ENCODE measurements around the gene SHH.

Gene SHH

GRCh38 chr7:155835446-155836215 lies 23.4 kb upstream of the SHH start:
- no peak overlapping the region for H3K27ac ChIP-seq
- TF ChIP-seq CTCF (conservative IDR thresholded peaks at IDR 0.05), result no peak

- no peak overlapping the region for H3K27ac ChIP-seq
- TF ChIP-seq CTCF (conservative IDR thresholded peaks at IDR 0.05) (no peak), ZFX (IDR thresholded peaks at IDR 0.05) (no peak)
Observed at GRCh38 chr7:155834486-155835048, 22.3 kb upstream of the SHH start.

DNA sequence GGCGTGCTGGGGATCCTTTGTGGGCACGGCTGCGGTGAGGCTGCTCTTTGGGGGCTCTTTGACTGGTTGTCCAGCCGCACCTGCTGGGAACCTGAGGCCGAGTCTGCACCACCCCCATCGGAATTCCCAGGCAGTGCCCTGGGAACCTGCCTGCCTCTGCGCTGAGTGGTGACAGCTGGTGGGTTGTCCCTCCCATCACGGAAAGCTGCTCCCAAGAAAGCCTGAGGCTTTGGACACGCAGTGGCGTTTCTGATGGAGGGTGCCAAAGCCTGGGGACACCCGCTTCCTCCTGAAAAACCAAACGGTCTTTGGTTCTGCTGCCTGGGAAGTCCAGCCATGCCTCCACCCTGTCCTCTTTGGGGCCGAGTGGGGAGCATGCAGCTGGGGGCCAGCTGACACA lies 21.4 kb upstream of the SHH start:
- H3K27ac ChIP-seq, result no peak overlapping the region
- TF ChIP-seq CTCF (conservative IDR thresholded peaks at IDR 0.05), result no peak

GRCh38 chr7:155832581-155832981 lies 20.3 kb upstream of the SHH start:
- TF ChIP-seq CTCF (conservative IDR thresholded peaks at IDR 0.05) (no peak), ZFX (IDR thresholded peaks at IDR 0.05) (no peak)
- H3K27ac ChIP-seq, result no peak overlapping the region

- H3K27ac ChIP-seq, result no peak overlapping the region
- TF ChIP-seq ZFX (IDR thresholded peaks at IDR 0.05), result no peak
Observed at GRCh38 chr7:155831807-155832524, 19.7 kb upstream of the SHH start.

DNA sequence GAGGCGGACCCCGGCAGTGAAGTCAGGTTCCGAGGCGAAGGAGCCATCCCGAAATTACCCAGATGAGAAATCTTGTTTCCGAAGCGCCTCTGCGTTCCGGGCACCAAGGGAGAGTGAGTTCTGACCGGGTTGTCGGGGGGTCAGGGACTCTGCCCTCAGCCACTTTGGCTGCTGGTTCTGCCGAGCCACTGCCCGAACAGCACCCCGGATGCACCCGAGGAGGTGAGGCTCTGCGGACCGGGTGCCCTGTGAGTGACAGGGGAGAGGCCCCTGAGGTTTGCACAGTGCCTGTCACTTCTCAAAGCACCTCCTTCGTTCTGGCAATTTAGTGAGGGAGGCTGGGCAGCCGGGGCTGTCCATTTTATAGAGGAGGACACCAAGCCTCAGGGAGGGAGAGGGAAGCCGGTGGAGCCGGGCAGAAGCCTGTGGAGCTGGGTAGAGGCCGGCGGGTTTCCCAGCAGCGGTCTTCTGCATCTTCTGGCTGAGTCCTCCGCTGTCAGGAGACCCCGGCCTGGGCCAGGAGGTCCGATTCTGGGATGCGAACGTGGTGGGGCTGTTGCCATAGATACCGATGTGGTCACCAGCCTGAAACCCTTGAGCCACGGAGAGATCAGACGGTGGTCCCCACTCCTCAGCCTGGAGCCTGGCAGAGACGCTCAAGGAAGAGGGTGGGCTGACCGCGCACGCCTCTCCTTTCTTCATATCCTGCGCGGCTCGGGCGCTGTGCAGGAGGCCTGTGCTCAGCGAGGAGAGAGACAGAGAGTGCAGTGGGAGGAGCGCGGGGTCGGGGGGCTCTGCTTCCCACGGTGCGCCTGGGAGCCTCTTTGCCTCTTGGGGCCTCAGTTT lies 18.9 kb upstream of the SHH start:
- H3K27ac ChIP-seq, result no peak overlapping the region
- TF ChIP-seq ZFX (IDR thresholded peaks at IDR 0.05), result no peak
- no peak for TF ChIP-seq CTCF (conservative IDR thresholded peaks at IDR 0.05)

DNA sequence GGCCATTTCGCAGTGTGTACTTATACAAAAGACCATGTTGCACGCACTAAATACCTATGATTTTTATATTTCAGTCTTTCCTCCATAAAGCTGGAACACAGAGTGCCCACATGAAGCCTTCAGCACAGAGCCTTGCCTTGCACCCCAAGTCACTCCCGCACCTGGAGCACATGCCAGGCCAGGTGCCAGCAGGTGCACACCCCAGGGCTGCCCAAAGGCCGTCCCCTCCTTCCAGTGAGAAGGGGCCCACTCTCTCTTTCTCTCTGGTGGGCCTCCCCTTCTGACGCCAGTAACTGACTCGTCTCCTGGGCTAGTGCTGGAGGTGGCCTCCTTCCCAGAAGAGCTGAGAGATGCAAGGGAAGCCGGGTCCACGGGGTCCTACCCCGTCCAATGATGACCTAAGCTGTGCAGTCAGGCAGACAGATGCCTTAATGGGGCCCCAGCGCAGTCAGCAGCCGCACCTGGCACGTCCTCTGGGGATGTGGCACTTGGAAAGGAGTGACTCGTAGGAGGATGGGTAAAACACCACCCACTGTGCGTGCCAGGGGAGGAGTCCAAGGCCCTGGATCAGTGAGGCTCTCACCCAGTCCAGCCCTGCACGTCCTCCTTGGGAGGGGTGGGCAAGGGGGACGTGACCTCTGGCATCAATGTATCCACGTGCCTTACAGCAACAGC lies 17.7 kb upstream of the SHH start:
- TF ChIP-seq ZFX (IDR thresholded peaks at IDR 0.05) (no peak), CTCF (conservative IDR thresholded peaks at IDR 0.05) (no peak)

More for the DNA sequence above, 17.7 kb upstream of the SHH start:
- no peak overlapping the region for H3K27ac ChIP-seq

All from C4-2B (cell line).